ENCODE data around the gene CHURC1. TPM values are rescaled to one million over a fixed set of nuclear protein-coding genes. Genes with fewer than 3 reads are reported as not detected.

Gene CHURC1
- polyA plus RNA-seq, 1 donor (not counting 4 experiments of a cell fraction or from before 2014, with no cell fraction given) = 126 TPM

DNA sequence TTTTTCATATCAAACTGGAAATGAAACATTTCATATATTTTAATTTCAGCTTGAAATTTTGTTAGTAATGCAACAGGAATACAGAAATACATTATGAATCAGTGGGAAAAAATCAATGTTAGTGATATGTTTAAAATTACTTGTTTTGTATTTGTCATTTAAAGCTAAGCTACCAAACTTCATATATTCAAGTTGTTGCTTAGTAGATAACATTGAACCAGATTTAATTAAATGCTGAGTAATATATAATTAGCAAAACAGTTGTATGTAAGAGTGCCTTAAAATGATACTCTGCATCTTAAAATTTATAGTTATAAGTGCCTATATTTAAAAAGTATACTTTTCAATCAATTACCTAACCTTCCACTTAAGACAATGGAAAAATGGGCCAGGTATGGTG is 5.0 kb downstream of the CHURC1 start:
- no peak for DNase-seq (ENCODE audit: low read depth, low spot score)
- TF ChIP-seq, protein P1, sequence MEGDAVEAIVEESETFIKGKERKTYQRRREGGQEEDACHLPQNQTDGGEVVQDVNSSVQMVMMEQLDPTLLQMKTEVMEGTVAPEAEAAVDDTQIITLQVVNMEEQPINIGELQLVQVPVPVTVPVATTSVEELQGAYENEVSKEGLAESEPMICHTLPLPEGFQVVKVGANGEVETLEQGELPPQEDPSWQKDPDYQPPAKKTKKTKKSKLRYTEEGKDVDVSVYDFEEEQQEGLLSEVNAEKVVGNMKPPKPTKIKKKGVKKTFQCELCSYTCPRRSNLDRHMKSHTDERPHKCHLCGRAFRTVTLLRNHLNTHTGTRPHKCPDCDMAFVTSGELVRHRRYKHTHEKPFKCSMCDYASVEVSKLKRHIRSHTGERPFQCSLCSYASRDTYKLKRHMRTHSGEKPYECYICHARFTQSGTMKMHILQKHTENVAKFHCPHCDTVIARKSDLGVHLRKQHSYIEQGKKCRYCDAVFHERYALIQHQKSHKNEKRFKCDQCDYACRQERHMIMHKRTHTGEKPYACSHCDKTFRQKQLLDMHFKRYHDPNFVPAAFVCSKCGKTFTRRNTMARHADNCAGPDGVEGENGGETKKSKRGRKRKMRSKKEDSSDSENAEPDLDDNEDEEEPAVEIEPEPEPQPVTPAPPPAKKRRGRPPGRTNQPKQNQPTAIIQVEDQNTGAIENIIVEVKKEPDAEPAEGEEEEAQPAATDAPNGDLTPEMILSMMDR (optimal IDR thresholded peaks at IDR 0.05 in 1 of 3, IDR thresholded peaks at IDR 0.05 in 1 of 3, conservative IDR thresholded peaks at IDR 0.05 in 1 of 3; ENCODE audit: extremely low read depth in 1 of 3, insufficient read depth in 2 of 3, low read length in 3 of 3) = no peak
- no peak for TF ChIP-seq EZH2 (IDR thresholded peaks at IDR 0.05; ENCODE audit: low read length)
- peaks cover 0 to under 1% of the 10 kb centered on the region in 2 experiments for H3K36me3 ChIP-seq (ENCODE audit: control insufficient read depth in 2 of 2, extremely low read depth in 1 of 2, insufficient read depth in 2 of 2, low read length in 2 of 2)
- H3K9me1 ChIP-seq (ENCODE audit: control insufficient read depth, extremely low read depth, insufficient read depth, low read length) = no peaks in the 10 kb centered on the region
- no peak for FAIRE-seq
- peaks cover 13% of the 10 kb centered on the region for H3K4me1 ChIP-seq (ENCODE audit: control insufficient read depth, extremely low read depth, insufficient read depth, low read length)
- H3K27me3 ChIP-seq (ENCODE audit: control insufficient read depth, extremely low read depth, insufficient read depth, low read length) = no peaks in the 10 kb centered on the region
- dilution Hi-C loops (cut with MboI; ENCODE audit: extremely low pct_ligation_motif_present, low sequenced_read_pairs) = no loop called here
- no peaks in the 10 kb centered on the region for H3K9me3 ChIP-seq (ENCODE audit: control insufficient read depth, low read depth, low read length)
- no peak overlapping the region for H3K4me3 ChIP-seq (ENCODE audit: control insufficient read depth in 2 of 3, extremely low read depth in 1 of 3, insufficient read depth in 2 of 3, low read depth in 1 of 3, low read length in 3 of 3)
- H3K9ac ChIP-seq (ENCODE audit: control insufficient read depth, extremely low read depth, insufficient read depth, low read length) = no peak overlapping the region
- no peaks in the 10 kb centered on the region for H4K20me1 ChIP-seq (ENCODE audit: control insufficient read depth, extremely low read depth, insufficient read depth, low read length)
- H3K27ac ChIP-seq (ENCODE audit: control insufficient read depth, insufficient read depth, low read length) = no peak overlapping the region
- H2AFZ ChIP-seq (ENCODE audit: control insufficient read depth, low read length) = no peak overlapping the region
- no peak overlapping the region for H3K4me2 ChIP-seq (ENCODE audit: control insufficient read depth, extremely low read depth, insufficient read depth, low read depth, low read length)
- peaks cover 72% of the 10 kb centered on the region for H3K79me2 ChIP-seq (ENCODE audit: control insufficient read depth, insufficient read depth, low read length)

DNA sequence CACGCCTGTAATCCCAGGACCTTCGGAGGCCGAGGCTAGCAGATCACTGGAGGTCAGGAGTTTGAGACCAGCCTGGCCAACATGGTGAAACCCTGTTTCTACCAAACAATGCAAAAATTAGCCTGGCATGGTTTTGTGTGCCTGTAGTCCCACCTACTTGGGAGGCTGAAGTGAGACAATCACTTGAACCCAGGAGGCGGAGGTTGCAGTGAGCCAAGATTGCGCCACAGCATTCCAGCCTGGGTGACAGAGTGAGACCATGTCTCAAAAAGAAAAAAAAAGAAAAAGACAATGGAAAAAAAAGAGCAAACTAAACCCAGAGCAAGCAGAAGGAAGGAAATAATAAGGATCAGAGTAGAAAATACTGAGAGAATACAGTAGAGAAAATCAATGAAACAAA is 5.4 kb downstream of the CHURC1 start:
- no peak for TF ChIP-seq EZH2 (IDR thresholded peaks at IDR 0.05; ENCODE audit: low read length)
- TF ChIP-seq, protein P1 (optimal IDR thresholded peaks at IDR 0.05 in 1 of 3, IDR thresholded peaks at IDR 0.05 in 1 of 3, conservative IDR thresholded peaks at IDR 0.05 in 1 of 3; ENCODE audit: extremely low read depth in 1 of 3, insufficient read depth in 2 of 3, low read length in 3 of 3) = no peak
- FAIRE-seq = no peak
- no peak for DNase-seq (ENCODE audit: low read depth, low spot score)
- H3K27me3 ChIP-seq (ENCODE audit: control insufficient read depth, extremely low read depth, insufficient read depth, low read length) = no peaks in the 10 kb centered on the region
- H2AFZ ChIP-seq (ENCODE audit: control insufficient read depth, low read length) = no peak overlapping the region
- no peaks in the 10 kb centered on the region for H3K9me3 ChIP-seq (ENCODE audit: control insufficient read depth, low read depth, low read length)
- H3K36me3 ChIP-seq (ENCODE audit: control insufficient read depth in 2 of 2, extremely low read depth in 1 of 2, insufficient read depth in 2 of 2, low read length in 2 of 2) = peaks cover 0 to 3% of the 10 kb centered on the region in 2 experiments
- no peak overlapping the region for H3K4me3 ChIP-seq (ENCODE audit: control insufficient read depth in 2 of 3, extremely low read depth in 1 of 3, insufficient read depth in 2 of 3, low read depth in 1 of 3, low read length in 3 of 3)
- H3K79me2 ChIP-seq (ENCODE audit: control insufficient read depth, insufficient read depth, low read length) = peaks cover 69% of the 10 kb centered on the region
- no peak overlapping the region for H3K4me2 ChIP-seq (ENCODE audit: control insufficient read depth, extremely low read depth, insufficient read depth, low read depth, low read length)
- H3K27ac ChIP-seq (ENCODE audit: control insufficient read depth, insufficient read depth, low read length) = no peak overlapping the region
- H4K20me1 ChIP-seq (ENCODE audit: control insufficient read depth, extremely low read depth, insufficient read depth, low read length) = no peaks in the 10 kb centered on the region
- dilution Hi-C loops (cut with MboI; ENCODE audit: extremely low pct_ligation_motif_present, low sequenced_read_pairs) = no loop called here
- H3K9me1 ChIP-seq (ENCODE audit: control insufficient read depth, extremely low read depth, insufficient read depth, low read length) = no peaks in the 10 kb centered on the region
- peaks cover 13% of the 10 kb centered on the region for H3K4me1 ChIP-seq (ENCODE audit: control insufficient read depth, extremely low read depth, insufficient read depth, low read length)
- no peak overlapping the region for H3K9ac ChIP-seq (ENCODE audit: control insufficient read depth, extremely low read depth, insufficient read depth, low read length)

Measured in keratinocyte (primary cell).